T-helper 9 cell (primary cell): ENCODE results near the gene HCRTR1.

Experiments
- DNase-seq: peaks from one replicate; pipeline ENCODE4 v3.0.0-alpha.2; 2020

The HCRTR1 gene

DNA sequence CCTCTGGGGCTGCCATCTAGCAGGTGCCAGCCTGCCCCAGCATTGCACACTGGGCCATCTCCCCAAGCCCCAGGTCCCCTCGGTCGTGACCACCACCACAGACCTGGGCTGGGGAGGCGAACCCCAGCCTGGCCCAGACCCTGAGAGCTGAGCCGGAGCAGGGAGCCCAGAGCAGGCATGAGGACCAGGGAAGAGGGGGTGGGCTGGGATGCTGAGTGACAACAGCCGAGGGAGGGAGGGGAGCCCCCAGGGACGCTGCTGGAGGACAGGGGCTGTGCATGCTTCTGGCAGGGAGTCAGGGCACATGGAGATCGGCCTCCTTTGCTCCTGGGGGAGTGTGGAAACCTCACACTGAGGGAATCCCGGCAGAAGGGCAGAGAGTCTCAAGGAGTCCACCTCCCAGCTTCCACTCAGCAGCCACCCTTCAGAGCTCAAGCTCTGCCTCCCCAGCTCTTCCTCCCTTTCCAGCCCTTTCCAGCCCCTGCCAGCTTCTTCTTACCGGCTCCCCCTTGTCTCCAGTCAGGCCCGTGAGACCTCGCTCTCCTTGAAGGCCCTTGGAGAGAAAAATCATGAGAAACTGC lies 50.9 kb downstream of the HCRTR1 start:
- no peak for DNase-seq

DNA sequence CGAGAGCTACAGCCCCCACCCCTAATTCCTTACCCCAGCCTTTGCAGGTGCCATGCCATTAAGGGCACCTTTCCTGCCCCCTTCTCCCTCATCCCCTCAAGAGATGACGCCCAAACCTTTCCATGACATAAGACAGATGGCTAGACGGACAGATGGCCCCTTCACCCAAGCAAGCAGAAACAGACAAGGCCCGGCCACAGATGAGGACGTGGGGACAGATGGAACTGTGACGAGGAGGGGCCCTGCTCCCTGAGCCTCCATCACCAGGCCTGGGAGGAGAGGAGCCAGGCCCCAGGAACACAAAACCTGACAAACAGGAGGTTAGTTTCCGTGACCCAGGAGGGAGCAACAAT lies 51.9 kb downstream of the HCRTR1 start:
- no peak for DNase-seq

DNA sequence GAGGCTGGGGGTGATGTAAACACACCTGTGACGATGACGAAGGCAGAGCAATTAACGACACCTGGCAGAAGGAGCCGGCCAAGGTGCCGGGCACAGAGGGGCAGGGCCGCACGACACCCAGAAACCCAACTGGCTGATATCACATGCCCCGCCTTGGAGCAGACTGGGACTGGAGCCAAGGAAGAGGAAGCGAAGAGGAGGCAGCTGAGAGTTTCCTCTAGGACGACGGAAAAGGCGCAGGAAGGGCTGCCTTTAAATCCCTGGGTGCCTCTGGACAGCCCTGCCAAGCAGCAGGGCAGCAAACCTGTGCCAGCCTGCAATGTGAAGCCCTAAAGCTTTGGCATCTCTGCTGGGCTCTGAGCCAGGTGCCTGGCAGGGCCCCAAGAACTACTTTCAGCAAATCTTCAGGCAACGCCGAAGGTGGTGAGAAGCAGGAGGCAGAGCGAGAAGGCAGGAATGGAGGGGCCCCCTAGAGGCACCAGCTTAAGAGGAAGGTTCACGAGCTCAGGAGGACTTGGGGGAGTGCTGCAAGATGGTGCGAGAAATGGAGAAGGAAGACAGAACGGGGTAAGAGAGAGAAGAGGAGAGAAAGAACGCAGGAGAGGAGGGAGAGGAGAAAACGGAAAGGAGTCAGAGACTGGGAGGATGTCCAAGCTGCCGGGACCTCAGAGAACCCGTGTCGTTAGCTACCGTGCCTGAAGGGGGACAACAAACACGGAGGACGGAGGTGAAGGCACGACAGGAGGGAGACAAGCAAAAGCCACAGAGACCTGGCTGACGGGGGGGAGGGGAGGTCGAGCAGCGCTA lies 52.5 kb downstream of the HCRTR1 start:
- DNase-seq, result no peak

DNA sequence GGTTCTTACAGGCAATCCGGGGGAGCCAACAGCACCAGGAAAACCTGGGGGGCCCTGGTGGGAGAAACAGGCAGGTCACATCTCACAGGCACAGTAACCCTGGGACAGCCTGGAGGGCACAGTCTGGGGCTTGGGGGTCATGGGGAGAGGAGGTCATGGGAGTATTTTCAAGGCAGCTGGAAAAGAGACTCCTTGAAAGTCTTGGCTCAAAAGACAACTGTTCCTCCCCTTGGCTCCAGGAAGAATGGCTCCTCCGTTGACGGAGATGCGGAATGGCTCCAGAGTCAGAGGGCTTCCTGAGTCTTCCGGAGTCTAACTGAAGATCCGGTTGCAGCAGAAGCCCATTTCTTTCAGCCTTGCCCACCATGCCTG lies 53.1 kb downstream of the HCRTR1 start:
- no peak for DNase-seq

DNA sequence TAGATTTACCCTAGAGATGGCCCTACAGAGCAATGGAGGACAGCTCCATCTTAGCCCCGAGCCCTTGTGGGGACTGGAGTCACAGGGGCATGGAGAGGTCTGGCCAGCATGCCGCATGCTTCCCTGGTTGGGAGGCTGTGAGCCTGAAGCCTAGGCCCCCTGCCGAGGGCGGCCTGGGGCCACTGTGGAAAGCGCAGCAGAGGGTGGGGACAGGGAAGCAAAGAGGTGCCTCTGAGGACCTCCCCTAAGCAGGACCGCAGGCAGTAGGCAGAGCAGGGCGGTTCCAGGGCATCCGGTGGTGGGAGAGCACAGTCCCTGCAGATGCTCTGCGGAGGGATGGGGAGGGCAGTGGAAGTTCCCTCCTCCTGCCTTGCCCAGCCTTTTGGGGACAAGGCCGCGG lies 53.7 kb downstream of the HCRTR1 start:
- DNase-seq, result no peak

DNA sequence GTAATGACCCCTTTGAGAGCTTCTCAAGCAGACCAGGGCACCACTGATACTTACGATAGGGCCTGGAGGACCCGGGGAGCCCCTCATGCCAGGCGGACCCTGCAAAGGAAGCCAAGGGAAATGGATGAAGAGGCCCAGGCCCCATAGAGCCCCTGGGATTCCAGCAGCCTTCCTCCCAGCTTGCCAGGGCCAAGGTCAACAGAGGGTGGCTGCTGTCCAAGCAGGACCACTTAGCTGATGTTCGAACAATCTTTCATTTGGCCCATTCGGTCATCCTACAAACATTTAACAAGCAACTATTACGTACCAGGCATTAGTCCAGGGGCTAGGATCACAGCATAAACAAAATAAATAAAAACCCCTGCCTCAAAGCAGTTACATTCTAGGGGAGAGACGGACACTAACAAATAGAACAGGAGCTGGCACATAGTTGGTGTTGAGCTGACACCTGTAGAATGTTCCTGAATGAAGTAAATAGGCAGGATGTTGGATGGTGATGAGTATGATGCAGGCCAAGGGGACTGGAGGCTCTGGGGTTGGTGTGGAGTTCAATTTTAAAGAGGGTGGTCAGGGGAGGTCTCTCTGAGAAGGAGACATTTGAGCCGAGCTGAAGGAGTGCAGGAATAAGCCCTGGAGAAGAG lies 54.2 kb downstream of the HCRTR1 start:
- no peak for DNase-seq

DNA sequence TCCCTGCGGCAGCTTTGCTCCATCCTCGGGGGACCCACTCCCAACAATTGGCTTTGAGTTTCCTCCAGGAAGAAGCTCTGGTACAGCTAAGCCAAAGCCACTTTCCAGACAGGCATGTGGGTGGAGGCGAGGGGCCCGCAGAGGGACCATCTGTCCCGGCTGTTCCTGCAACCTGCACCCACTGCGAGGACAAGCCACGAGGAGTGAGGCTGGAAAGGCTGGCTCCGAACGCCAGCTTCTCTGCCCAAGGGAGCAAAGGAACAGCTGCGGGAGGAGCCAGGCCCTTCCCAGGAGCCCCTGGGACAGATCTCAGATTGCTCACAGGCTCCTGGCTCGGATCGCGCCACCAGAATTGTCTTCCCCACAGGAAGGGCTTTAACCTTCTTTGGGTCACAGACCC lies 55.5 kb downstream of the HCRTR1 start:
- no peak for DNase-seq

DNA sequence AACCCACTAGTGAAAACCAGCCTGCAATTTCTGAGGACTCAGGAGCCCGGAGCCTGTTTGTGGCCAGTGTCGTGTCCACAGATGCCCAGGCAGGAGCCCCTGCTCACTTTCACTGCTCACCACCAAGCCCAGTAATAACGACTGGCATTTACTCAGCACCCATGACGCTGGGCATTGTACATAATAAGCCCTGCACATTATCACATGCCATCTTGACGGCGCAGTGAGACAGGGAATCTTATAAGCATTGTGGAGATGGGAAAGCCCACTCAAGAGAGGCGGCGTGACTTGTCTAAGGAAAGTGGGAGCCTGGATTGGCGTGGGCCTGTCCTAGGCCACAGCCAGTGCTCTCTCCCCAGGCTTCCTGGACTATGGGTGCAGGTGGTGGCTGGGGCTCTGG lies 55.9 kb downstream of the HCRTR1 start:
- no peak for DNase-seq

DNA sequence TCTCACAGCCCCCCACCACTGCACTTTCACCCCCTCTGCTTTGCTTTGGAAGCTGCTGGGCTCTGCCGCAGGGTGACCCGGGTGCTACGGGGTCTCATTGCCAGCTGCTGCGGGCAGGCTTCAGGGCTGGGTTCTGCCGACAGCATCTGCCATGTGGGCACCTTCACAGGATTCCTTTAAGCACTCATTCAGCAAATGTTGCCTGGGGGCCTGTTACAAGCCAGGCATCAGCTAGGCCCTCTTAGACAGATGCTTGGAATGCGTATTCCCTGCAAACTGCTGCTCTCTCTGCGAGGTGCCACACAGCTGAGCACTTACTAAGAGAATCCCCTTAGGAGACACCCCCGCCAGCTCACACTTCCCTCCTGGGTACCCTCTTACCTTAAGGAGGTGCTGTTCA lies 57.1 kb downstream of the HCRTR1 start:
- no peak for DNase-seq

DNA sequence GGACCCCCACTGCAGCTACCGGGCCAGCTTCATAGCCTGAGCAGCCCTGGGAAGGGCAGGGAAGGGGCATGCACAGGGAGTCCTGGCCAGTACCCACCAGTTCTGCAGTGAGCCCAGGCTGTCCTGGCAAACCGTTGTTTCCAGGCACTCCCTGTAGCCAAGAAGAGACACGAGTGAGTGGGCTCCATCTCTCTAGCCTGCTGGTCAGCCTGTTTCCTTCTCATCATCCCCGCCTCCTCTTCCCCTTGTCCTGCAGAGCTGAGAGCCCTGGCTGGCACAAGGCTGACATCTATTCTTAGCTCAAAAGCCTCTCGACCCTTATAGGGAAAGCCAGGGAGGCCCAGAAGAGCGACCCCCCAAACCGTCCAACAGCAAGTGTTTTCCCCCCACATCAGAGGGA lies 57.7 kb downstream of the HCRTR1 start:
- DNase-seq, result no peak

DNA sequence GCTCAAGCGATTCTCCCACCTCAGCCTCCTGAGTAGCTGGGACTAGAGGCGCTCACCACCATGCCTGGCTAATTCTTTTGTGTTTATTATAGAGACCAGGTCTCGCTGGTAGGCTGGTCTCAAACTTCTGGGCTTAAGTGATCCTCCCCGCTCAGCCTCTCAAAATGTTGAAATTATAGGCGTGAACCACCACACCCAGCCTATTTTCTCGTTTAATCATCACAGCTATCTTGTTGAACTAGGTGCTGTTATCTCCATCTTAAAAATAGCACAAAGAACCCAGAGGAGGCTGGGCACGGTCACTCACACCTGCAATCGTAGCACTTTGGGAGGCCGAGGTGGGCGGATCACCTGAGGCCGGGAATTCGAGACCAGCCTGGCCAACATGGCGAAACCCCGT lies 58.3 kb downstream of the HCRTR1 start:
- DNase-seq, result no peak
